Central memory CD8-positive, alpha-beta T cell (primary cell): Measurements from ENCODE around the gene TMEM45B.
"Not testable (repeated sequence)": the region's sequence is repeated elsewhere in the genome, so short reads cannot be mapped to it uniquely, and the experiment has no call there.

Experiments
- ATAC-seq: fragments of 150-1000 bp; cut with Tn5 transposase; replicated peaks from 2 replicates; pipeline ENCODE4 v1.10.0; 2022; ENCODE audit warnings: mild to moderate bottlenecking, moderate FRiP score, moderate number of reproducible peaks; ENCODE audit not compliant: poor library complexity, severe bottlenecking; ENCODE audit errors: extremely low read depth
- DNase-seq, 2 donors: peaks; one replicate each; pipeline ENCODE4 v3.0.0; 2021; ENCODE audit warnings: low spot score in 2 of 2
- H3K27ac Mint-ChIP-seq: one replicate; pipeline ENCODE4 v1.8.0; 2022; ENCODE audit warnings: low read depth, mild to moderate bottlenecking, moderate library complexity, mixed read lengths
- H3K27me3 Mint-ChIP-seq: one replicate; pipeline ENCODE4 v1.8.0; 2022; ENCODE audit warnings: mixed read lengths
- H3K36me3 Mint-ChIP-seq: one replicate; pipeline ENCODE4 v1.8.0; 2022; ENCODE audit warnings: mild to moderate bottlenecking, moderate library complexity, mixed read lengths; ENCODE audit not compliant: insufficient read depth
- H3K4me1 Mint-ChIP-seq: one replicate; pipeline ENCODE4 v1.8.0; 2022; ENCODE audit warnings: mixed read lengths
- H3K4me3 Mint-ChIP-seq: one replicate; pipeline ENCODE4 v1.8.0; 2022; ENCODE audit warnings: mild to moderate bottlenecking, moderate library complexity, mixed read lengths
- H3K9me3 Mint-ChIP-seq: one replicate; pipeline ENCODE4 v1.8.0; 2022; ENCODE audit warnings: mixed read lengths

TMEM45B gene

GRCh38 chr11:129788278-129788677, 27.4 kb upstream of the TMEM45B start:
- no peak overlapping the region for H3K27ac Mint-ChIP-seq
- H3K4me1 Mint-ChIP-seq, result peaks cover 6% of the 10 kb centered on the region
- ATAC-seq (no peak), DNase-seq (no peak)
- no peak overlapping the region for H3K4me3 Mint-ChIP-seq
- peaks cover 18% of the 10 kb centered on the region for H3K27me3 Mint-ChIP-seq
- no peaks in the 10 kb centered on the region for H3K9me3 Mint-ChIP-seq
- H3K36me3 Mint-ChIP-seq, result no peaks in the 10 kb centered on the region

GRCh38 chr11:129790106-129790505, 25.5 kb upstream of the TMEM45B start:
- no peak for ATAC-seq
- Mint-ChIP-seq H3K36me3 (no peaks in the 10 kb centered on the region), H3K4me3 (no peak overlapping the region), H3K27me3 (peaks cover 19% of the 10 kb centered on the region), H3K9me3 (no peaks in the 10 kb centered on the region), H3K4me1 (peaks cover 6% of the 10 kb centered on the region), H3K27ac (no peak overlapping the region)
- no peak for DNase-seq

- H3K4me3 Mint-ChIP-seq, result no peak overlapping the region
- no peak overlapping the region for H3K27ac Mint-ChIP-seq
- H3K36me3 Mint-ChIP-seq, result no peaks in the 10 kb centered on the region
- ATAC-seq (no peak), DNase-seq (no peak)
- H3K9me3 Mint-ChIP-seq, result no peaks in the 10 kb centered on the region
- peaks cover 31% of the 10 kb centered on the region for H3K27me3 Mint-ChIP-seq
- peaks cover 6% of the 10 kb centered on the region for H3K4me1 Mint-ChIP-seq
Observed at GRCh38 chr11:129791515-129791914, 24.1 kb upstream of the TMEM45B start.

GRCh38 chr11:129792663-129793062, 23.0 kb upstream of the TMEM45B start:
- DNase-seq (no peak), ATAC-seq (no peak)
- Mint-ChIP-seq H3K36me3 (no peaks in the 10 kb centered on the region), H3K4me1 (peaks cover 6% of the 10 kb centered on the region), H3K27me3 (peaks cover 40% of the 10 kb centered on the region), H3K4me3 (no peak overlapping the region), H3K27ac (no peak overlapping the region), H3K9me3 (no peaks in the 10 kb centered on the region)

- Mint-ChIP-seq H3K36me3 (no peaks in the 10 kb centered on the region), H3K9me3 (peaks cover 10% of the 10 kb centered on the region), H3K27me3 (peaks cover 64% of the 10 kb centered on the region), H3K4me3 (no peak overlapping the region), H3K4me1 (peaks cover 5% of the 10 kb centered on the region), H3K27ac (no peak overlapping the region)
- ATAC-seq (no peak), DNase-seq (no peak)
Observed at GRCh38 chr11:129795089-129795488, 20.6 kb upstream of the TMEM45B start.

- Mint-ChIP-seq H3K9me3 (peaks cover 10% of the 10 kb centered on the region), H3K27ac (no peak overlapping the region), H3K4me1 (no peaks in the 10 kb centered on the region), H3K36me3 (no peaks in the 10 kb centered on the region), H3K4me3 (no peak overlapping the region), H3K27me3 (peaks cover 72% of the 10 kb centered on the region)
- ATAC-seq (no peak), DNase-seq (no peak)
Observed at GRCh38 chr11:129798212-129798611, 17.4 kb upstream of the TMEM45B start.

- not testable (repeated sequence) for H3K9me3 Mint-ChIP-seq, DNase-seq, ATAC-seq, H3K4me1 Mint-ChIP-seq, H3K4me3 Mint-ChIP-seq, H3K36me3 Mint-ChIP-seq, H3K27ac Mint-ChIP-seq
- H3K27me3 Mint-ChIP-seq, result peaks cover 90% of the 10 kb centered on the region
Observed at GRCh38 chr11:129800162-129800561, 15.5 kb upstream of the TMEM45B start.

GRCh38 chr11:129800655-129801054, 15.0 kb upstream of the TMEM45B start:
- H3K4me3 Mint-ChIP-seq, result no peak overlapping the region
- H3K4me1 Mint-ChIP-seq, result no peaks in the 10 kb centered on the region
- H3K27ac Mint-ChIP-seq, result no peak overlapping the region
- H3K27me3 Mint-ChIP-seq, result peaks cover 90% of the 10 kb centered on the region
- peaks cover 10% of the 10 kb centered on the region for H3K9me3 Mint-ChIP-seq
- ATAC-seq (no peak), DNase-seq (no peak)
- no peaks in the 10 kb centered on the region for H3K36me3 Mint-ChIP-seq

GRCh38 chr11:129803533-129803932, 12.1 kb upstream of the TMEM45B start:
- Mint-ChIP-seq H3K27ac (no peak overlapping the region), H3K4me1 (no peaks in the 10 kb centered on the region)

GRCh38 chr11:129804012-129804411, 11.6 kb upstream of the TMEM45B start:
- Mint-ChIP-seq H3K9me3 (peaks cover 2% of the 10 kb centered on the region), H3K36me3 (no peaks in the 10 kb centered on the region), H3K27ac (no peak overlapping the region), H3K27me3 (peaks cover 92% of the 10 kb centered on the region), H3K4me3 (peak overlapping the region; percentile 14), H3K4me1 (no peaks in the 10 kb centered on the region)
- DNase-seq, result no peak
- ATAC-seq, result no peak

More at GRCh38 chr11:129803533-129803932, 12.1 kb upstream of the TMEM45B start:
- no peak overlapping the region for H3K4me3 Mint-ChIP-seq
- ATAC-seq (no peak), DNase-seq (no peak)
- H3K9me3 Mint-ChIP-seq, result peaks cover 7% of the 10 kb centered on the region
- H3K27me3 Mint-ChIP-seq, result peaks cover 95% of the 10 kb centered on the region
- no peaks in the 10 kb centered on the region for H3K36me3 Mint-ChIP-seq

- H3K4me1 Mint-ChIP-seq, H3K36me3 Mint-ChIP-seq, H3K27ac Mint-ChIP-seq, H3K4me3 Mint-ChIP-seq, DNase-seq, ATAC-seq, H3K9me3 Mint-ChIP-seq: not testable (repeated sequence)
- peaks cover 55% of the 10 kb centered on the region for H3K27me3 Mint-ChIP-seq
Observed at GRCh38 chr11:129808241-129808640, 7.4 kb upstream of the TMEM45B start.

GRCh38 chr11:129813231-129813791, 2.3 kb upstream of the TMEM45B start:
- ATAC-seq, result no peak
- H3K4me3 Mint-ChIP-seq, result no peak overlapping the region
- peaks cover 6% of the 10 kb centered on the region for H3K36me3 Mint-ChIP-seq
- peaks cover 33% of the 10 kb centered on the region for H3K27me3 Mint-ChIP-seq
- no peaks in the 10 kb centered on the region for H3K9me3 Mint-ChIP-seq
- no peak for DNase-seq
- no peak overlapping the region for H3K27ac Mint-ChIP-seq
- peaks cover 13% of the 10 kb centered on the region for H3K4me1 Mint-ChIP-seq

- H3K4me3 Mint-ChIP-seq, result peak overlapping the region; percentile 57
- H3K9me3 Mint-ChIP-seq, result no peaks in the 10 kb centered on the region
- peak overlapping the region; percentile 41 for H3K27ac Mint-ChIP-seq
- DNase-seq (peak; percentile 41 to 50), ATAC-seq (peak; percentile 76)
- peaks cover 6% of the 10 kb centered on the region for H3K36me3 Mint-ChIP-seq
- peaks cover 13% of the 10 kb centered on the region for H3K4me1 Mint-ChIP-seq
- peaks cover 40% of the 10 kb centered on the region for H3K27me3 Mint-ChIP-seq
Observed at GRCh38 chr11:129814244-129815014, 1.2 kb upstream of the TMEM45B start.
